Measurements from ENCODE around the gene SREBF1. TPM values are rescaled to one million over a fixed set of nuclear protein-coding genes. Genes with fewer than 3 reads are reported as not detected.

The SREBF1 gene
- total RNA-seq, 1 experiment from 2014 or later: 104 TPM

DNA sequence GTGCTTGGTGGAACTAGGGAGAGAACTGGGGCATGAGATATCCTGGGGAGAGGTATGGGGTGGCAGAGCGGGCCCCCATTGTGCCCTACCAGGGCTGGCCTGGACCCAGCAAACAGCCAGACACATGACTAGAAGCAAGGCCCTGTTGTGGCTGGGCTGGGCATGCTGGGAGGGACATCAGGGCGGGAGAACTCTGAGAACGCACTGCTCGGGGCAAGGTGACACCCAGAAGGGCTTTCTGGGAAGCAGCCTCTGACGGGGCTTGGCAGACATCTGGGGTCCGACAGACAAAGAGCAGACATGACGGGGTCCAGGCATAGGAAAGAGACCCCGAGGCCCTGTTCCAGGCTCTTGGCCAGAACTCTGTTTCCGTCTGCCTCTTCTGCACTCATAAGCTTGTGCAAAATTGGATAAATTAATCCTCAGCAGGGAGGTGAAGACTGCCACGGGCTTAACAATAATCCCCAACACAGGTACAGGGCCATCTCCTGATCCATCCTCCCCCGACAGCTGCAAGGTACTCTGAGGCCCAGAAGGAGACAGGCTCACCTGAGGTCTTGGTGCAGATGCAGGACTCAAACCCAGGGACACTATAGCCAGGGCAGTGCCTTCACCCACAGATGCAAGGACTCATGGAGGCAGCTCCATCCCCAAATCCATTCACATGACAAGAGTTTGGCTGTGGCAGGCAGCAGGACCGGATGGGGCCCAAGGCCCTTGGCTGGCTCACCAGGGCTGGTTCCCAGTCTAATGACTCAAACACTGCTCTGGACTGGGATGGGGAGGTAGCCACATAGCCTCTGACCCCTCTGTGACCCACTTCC lies 5.4 kb downstream of the SREBF1 start:
- CTCF ChIA-PET: no interaction called here
- H3K4me3 Mint-ChIP-seq (ENCODE audit: low read depth, unreplicated experiment): no peak overlapping the region
- TF ChIP-seq, protein P1, sequence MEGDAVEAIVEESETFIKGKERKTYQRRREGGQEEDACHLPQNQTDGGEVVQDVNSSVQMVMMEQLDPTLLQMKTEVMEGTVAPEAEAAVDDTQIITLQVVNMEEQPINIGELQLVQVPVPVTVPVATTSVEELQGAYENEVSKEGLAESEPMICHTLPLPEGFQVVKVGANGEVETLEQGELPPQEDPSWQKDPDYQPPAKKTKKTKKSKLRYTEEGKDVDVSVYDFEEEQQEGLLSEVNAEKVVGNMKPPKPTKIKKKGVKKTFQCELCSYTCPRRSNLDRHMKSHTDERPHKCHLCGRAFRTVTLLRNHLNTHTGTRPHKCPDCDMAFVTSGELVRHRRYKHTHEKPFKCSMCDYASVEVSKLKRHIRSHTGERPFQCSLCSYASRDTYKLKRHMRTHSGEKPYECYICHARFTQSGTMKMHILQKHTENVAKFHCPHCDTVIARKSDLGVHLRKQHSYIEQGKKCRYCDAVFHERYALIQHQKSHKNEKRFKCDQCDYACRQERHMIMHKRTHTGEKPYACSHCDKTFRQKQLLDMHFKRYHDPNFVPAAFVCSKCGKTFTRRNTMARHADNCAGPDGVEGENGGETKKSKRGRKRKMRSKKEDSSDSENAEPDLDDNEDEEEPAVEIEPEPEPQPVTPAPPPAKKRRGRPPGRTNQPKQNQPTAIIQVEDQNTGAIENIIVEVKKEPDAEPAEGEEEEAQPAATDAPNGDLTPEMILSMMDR (IDR thresholded peaks at IDR 0.05; ENCODE audit: unreplicated experiment): no peak
- H3K36me3 Mint-ChIP-seq (ENCODE audit: insufficient read depth, unreplicated experiment): peaks cover 57% of the 10 kb centered on the region
- no peaks in the 10 kb centered on the region for H3K27me3 Mint-ChIP-seq (ENCODE audit: unreplicated experiment)
- no peaks in the 10 kb centered on the region for H3K9me3 Mint-ChIP-seq (ENCODE audit: low read depth, unreplicated experiment)
- no peak overlapping the region for H3K27ac Mint-ChIP-seq (ENCODE audit: unreplicated experiment)
- BruUV-seq (replicated peaks): no TSS peak
- no peak for DNase-seq
- H3K4me1 Mint-ChIP-seq (ENCODE audit: low read depth, unreplicated experiment): peaks cover 52% of the 10 kb centered on the region
- intact Hi-C loops (cut with micrococcal nuclease; ENCODE audit: unreplicated experiment): no loop called here

DNA sequence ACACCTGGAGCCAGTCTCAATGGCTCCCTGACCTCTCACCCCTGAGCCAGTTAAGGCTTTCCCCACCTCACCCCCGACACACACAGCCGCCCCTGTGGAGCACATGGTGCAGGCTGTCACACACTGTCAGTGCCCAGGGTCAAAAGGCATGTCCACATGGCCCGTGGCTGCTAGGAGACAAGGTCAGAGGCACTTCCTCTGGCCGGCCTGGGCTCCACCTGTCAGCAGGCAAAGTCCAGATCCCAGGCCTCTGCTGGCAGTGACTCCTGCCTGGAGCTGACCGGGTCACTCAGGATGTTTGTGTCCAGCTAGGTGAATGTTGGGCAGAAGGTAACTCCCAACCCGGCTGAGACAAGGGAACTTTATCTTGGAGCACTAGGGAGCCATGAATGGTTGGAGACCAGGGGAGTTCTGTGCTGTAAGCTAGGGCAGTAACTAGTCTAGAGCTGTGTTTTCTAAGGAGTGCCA lies 6.0 kb downstream of the SREBF1 start:
- H3K4me3 Mint-ChIP-seq (ENCODE audit: low read depth, unreplicated experiment): no peak overlapping the region
- H3K4me1 Mint-ChIP-seq (ENCODE audit: low read depth, unreplicated experiment): peaks cover 58% of the 10 kb centered on the region
- TF ChIP-seq, protein P1 (IDR thresholded peaks at IDR 0.05; ENCODE audit: unreplicated experiment): no peak
- DNase-seq: no peak
- no TSS peak for BruUV-seq (replicated peaks)
- no peaks in the 10 kb centered on the region for H3K27me3 Mint-ChIP-seq (ENCODE audit: unreplicated experiment)
- CTCF ChIA-PET: no interaction called here
- H3K36me3 Mint-ChIP-seq (ENCODE audit: insufficient read depth, unreplicated experiment): peaks cover 57% of the 10 kb centered on the region
- no peaks in the 10 kb centered on the region for H3K9me3 Mint-ChIP-seq (ENCODE audit: low read depth, unreplicated experiment)
- intact Hi-C loops (cut with micrococcal nuclease; ENCODE audit: unreplicated experiment): no loop called here
- H3K27ac Mint-ChIP-seq (ENCODE audit: unreplicated experiment): no peak overlapping the region

DNA sequence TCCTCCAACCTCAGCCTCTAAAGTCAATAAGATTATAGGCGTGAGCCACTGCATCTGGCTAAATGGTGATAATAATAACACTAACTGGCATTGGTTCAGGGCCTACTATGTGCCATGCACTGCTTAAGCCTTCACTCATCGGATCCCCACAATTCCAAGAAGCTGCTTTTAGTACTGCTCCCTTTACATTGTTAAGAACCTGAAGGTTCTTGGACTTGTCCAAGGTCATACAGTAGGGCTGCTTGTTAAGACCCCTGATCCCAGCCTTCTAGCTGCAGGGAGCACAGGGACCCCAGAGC lies 6.6 kb downstream of the SREBF1 start:
- Mint-ChIP-seq H3K27ac (ENCODE audit: unreplicated experiment) (no peak overlapping the region), H3K9me3 (ENCODE audit: low read depth, unreplicated experiment) (no peaks in the 10 kb centered on the region), H3K36me3 (ENCODE audit: insufficient read depth, unreplicated experiment) (peaks cover 59% of the 10 kb centered on the region), H3K4me1 (ENCODE audit: low read depth, unreplicated experiment) (peaks cover 61% of the 10 kb centered on the region), H3K4me3 (ENCODE audit: low read depth, unreplicated experiment) (no peak overlapping the region), H3K27me3 (ENCODE audit: unreplicated experiment) (no peaks in the 10 kb centered on the region)
- intact Hi-C loops (cut with micrococcal nuclease; ENCODE audit: unreplicated experiment): no loop called here
- CTCF ChIA-PET: no interaction called here
- DNase-seq: no peak
- BruUV-seq (replicated peaks): no TSS peak
- TF ChIP-seq, protein P1 (IDR thresholded peaks at IDR 0.05; ENCODE audit: unreplicated experiment): no peak

DNA sequence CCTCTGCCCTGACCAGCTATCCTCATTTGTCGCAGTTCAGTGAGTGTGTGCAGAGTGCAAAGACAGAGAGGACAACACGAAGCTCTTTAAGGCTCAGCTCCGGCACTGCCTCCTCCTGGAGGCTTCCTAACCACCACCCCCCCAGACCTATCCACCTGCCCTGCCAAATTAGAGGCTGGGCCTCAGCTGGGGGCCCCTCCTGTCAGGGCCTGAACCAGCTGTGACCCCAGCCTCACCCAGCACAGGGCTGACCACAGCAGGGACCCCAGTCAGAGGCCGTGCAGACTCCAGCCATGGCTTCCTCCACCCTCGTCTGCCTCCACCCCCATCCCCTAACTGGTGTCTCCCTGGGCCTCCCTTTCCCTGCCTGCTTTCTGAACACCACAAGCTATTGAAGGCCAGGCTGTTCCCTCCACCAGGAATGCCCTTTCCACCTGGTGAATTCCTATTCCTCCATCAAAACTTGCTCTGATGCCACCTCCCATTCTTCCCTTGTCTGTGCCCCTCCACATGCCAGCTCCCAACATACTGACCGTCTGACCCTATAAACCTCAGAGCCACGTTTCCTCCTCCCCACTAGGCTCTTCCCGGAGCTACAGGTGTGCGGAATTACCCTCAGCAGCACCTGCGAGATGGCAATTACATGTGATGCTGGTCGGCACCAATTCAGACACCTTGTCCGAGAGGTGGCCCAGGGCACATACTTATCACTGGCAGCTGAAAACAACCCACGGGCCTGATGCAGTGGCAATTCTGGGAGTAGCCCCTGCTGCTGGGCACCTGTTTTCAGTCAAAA lies 8.8 kb downstream of the SREBF1 start:
- Mint-ChIP-seq H3K4me1 (ENCODE audit: low read depth, unreplicated experiment) (peaks cover 45% of the 10 kb centered on the region), H3K36me3 (ENCODE audit: insufficient read depth, unreplicated experiment) (peaks cover 57% of the 10 kb centered on the region), H3K4me3 (ENCODE audit: low read depth, unreplicated experiment) (no peak overlapping the region), H3K27me3 (ENCODE audit: unreplicated experiment) (no peaks in the 10 kb centered on the region), H3K27ac (ENCODE audit: unreplicated experiment) (peak overlapping the region; percentile 42), H3K9me3 (ENCODE audit: low read depth, unreplicated experiment) (no peaks in the 10 kb centered on the region)
- intact Hi-C loops (cut with micrococcal nuclease; ENCODE audit: unreplicated experiment): no loop called here
- CTCF ChIA-PET: no interaction called here
- BruUV-seq (replicated peaks): no TSS peak
- DNase-seq: no peak
- TF ChIP-seq, protein P1 (IDR thresholded peaks at IDR 0.05; ENCODE audit: unreplicated experiment): no peak
